Endothelial cell (in vitro differentiated cells): ENCODE results near the gene ACTN2. TPM values are rescaled to one million over a fixed set of nuclear protein-coding genes. Genes with fewer than 3 reads are reported as not detected.

Experiments used
- DNase-seq: peaks from one replicate; pipeline ENCODE4 v3.0.0; 2021; ENCODE audit warnings: low spot score
- H3K27ac Mint-ChIP-seq: one replicate; pipeline ENCODE4 v1.8.0; 2021; ENCODE audit warnings: mixed read lengths, inconsistent platforms; ENCODE audit not compliant: unreplicated experiment
- H3K27me3 Mint-ChIP-seq: one replicate; pipeline ENCODE4 v1.8.0; 2021; ENCODE audit warnings: mild to moderate bottlenecking, moderate library complexity, mixed read lengths, inconsistent platforms; ENCODE audit not compliant: unreplicated experiment
- H3K36me3 Mint-ChIP-seq: one replicate; pipeline ENCODE4 v1.8.0; 2021; ENCODE audit warnings: mild to moderate bottlenecking, low read depth, mixed read lengths, inconsistent platforms; ENCODE audit not compliant: unreplicated experiment
- H3K4me1 Mint-ChIP-seq: one replicate; pipeline ENCODE4 v1.8.0; 2021; ENCODE audit warnings: mild to moderate bottlenecking, mixed read lengths, inconsistent platforms; ENCODE audit not compliant: unreplicated experiment
- H3K4me3 Mint-ChIP-seq: one replicate; pipeline ENCODE4 v1.8.0; 2021; ENCODE audit warnings: mild to moderate bottlenecking, mixed read lengths, inconsistent platforms; ENCODE audit not compliant: unreplicated experiment
- H3K9me3 Mint-ChIP-seq: one replicate; pipeline ENCODE4 v1.8.0; 2021; ENCODE audit warnings: mixed read lengths, inconsistent platforms; ENCODE audit not compliant: unreplicated experiment
- CTCF ChIP-seq: fragments of 200-600 bp; sonication (generic); IDR thresholded peaks from one replicate; pipeline ENCODE4 v1.5.0; 2021; ENCODE audit warnings: antibody characterized with exemption; ENCODE audit not compliant: unreplicated experiment
- total RNA-seq: library from RNA; stranded (reverse); fragmentation: NEBNext Ultra II Directional; extraction: Animal tissue kit (Norgen Biotek cat#: 25700); gene quantifications from one replicate; pipeline ENCODE4 v1.2.1, GENCODE V29; 2021; ENCODE audit not compliant: unreplicated experiment

The ACTN2 gene
- total RNA-seq, 1 donor from 2014 or later = 0.21 TPM

- no peak overlapping the region for H3K27ac Mint-ChIP-seq
- no peaks in the 10 kb centered on the region for H3K4me1 Mint-ChIP-seq
- H3K9me3 Mint-ChIP-seq = no peaks in the 10 kb centered on the region
- TF ChIP-seq CTCF = no peak
- no peaks in the 10 kb centered on the region for H3K27me3 Mint-ChIP-seq
- no peaks in the 10 kb centered on the region for H3K36me3 Mint-ChIP-seq
- H3K4me3 Mint-ChIP-seq = no peak overlapping the region
- no peak for DNase-seq
Observed at GRCh38 chr1:236750928-236751327, 64.6 kb downstream of the ACTN2 start.

- H3K4me1 Mint-ChIP-seq = no peaks in the 10 kb centered on the region
Observed at GRCh38 chr1:236751385-236751784, 65.1 kb downstream of the ACTN2 start.

DNA sequence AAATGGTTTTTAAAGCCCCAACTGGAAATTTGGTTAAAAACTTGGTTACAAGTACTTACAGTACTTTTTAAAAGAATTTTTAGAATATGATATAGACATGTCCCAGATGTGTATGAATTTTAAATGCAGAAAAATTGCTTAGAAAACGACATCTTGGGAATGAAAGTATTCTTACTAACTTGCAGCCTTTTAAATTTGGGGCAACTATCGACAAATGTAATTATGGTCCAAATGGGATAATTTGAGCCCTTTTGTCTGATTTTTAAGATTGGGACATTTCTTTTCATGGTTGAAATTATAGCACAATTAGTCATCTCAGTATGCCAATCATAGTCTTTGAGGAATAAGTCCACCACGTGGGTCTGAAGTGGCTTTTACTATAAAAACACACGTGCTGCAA lies 65.6 kb downstream of the ACTN2 start:
- Mint-ChIP-seq H3K4me1 (no peaks in the 10 kb centered on the region), H3K27ac (no peak overlapping the region), H3K36me3 (no peaks in the 10 kb centered on the region), H3K4me3 (no peak overlapping the region), H3K27me3 (no peaks in the 10 kb centered on the region), H3K9me3 (no peaks in the 10 kb centered on the region)
- no peak for TF ChIP-seq CTCF
- no peak for DNase-seq

More at GRCh38 chr1:236751385-236751784, 65.1 kb downstream of the ACTN2 start:
- H3K36me3 Mint-ChIP-seq = no peaks in the 10 kb centered on the region
- H3K9me3 Mint-ChIP-seq = no peaks in the 10 kb centered on the region
- TF ChIP-seq CTCF = no peak
- H3K27ac Mint-ChIP-seq = no peak overlapping the region
- H3K4me3 Mint-ChIP-seq = no peak overlapping the region
- H3K27me3 Mint-ChIP-seq = no peaks in the 10 kb centered on the region
- DNase-seq = no peak

GRCh38 chr1:236753516-236753915 lies 67.2 kb downstream of the ACTN2 start:
- no peaks in the 10 kb centered on the region for H3K4me1 Mint-ChIP-seq
- no peak for TF ChIP-seq CTCF
- DNase-seq = peak; percentile 18
- H3K27ac Mint-ChIP-seq = no peak overlapping the region
- H3K36me3 Mint-ChIP-seq = no peaks in the 10 kb centered on the region
- H3K4me3 Mint-ChIP-seq = no peak overlapping the region
- H3K9me3 Mint-ChIP-seq = no peaks in the 10 kb centered on the region
- H3K27me3 Mint-ChIP-seq = peaks cover 2% of the 10 kb centered on the region

- Mint-ChIP-seq H3K36me3 (no peaks in the 10 kb centered on the region), H3K4me3 (no peak overlapping the region), H3K4me1 (no peaks in the 10 kb centered on the region), H3K27ac (no peak overlapping the region), H3K27me3 (peaks cover 2% of the 10 kb centered on the region), H3K9me3 (no peaks in the 10 kb centered on the region)
- TF ChIP-seq CTCF = no peak
- no peak for DNase-seq
Observed at GRCh38 chr1:236753964-236754363, 67.7 kb downstream of the ACTN2 start.
